ENCODE data around the gene ARHGEF16. TPM values are rescaled to one million over a fixed set of nuclear protein-coding genes. Genes with fewer than 3 reads are reported as not detected.

The ARHGEF16 gene
- total RNA-seq = under 1 TPM; 0.42 to 0.98 (median 0.69) TPM

DNA sequence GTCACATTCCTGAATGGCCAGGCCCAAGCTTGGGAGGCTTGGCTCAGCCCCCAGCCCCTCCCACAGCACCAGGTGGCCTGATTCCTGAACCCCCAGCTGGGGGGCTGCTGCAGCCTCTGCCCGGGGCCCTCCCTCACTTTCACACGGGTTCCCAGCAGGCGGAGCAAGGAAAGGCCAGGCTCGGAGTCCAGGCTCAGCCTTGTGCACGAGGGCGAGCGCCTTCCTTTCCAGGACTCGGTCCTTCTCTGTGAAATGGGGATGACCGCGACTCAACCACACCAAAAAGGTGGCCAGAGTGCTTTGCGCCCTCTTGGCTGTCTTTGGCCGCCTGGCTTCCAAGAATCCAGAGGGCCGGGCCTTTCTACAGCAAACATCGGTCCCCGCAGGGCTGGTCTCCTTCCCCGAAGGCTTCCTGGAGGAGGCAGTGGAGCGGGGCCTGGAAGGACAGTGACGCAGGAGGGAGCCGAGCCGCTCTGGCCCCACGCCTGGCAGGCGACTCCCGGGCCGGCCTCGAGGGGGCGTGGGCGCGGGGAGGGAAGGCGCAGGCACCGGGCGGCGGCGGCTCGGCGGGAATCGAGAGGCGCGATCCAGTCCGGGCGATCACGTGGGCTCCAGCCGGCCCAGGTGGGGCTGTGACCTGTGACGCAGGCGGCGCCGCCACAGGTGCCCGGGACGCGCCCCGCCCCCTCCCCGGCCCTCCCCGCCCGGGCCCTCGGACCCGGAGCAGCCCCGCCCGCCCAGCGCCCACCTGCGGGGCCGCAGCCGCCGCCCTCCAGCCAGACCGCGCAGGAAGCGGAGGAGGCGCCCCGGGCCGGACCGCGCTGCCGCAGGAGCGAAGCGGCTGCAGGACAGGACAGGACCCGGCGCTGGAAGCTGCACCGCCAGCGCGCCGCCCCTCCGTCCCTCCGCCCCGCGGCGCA lies at the start of gene ARHGEF16:
Gene ARHGEF16, plus strand, starts transcription at position 775 of the 920 bp plus-strand sequence. CDS start 8,420 bp downstream, outside the sequence.
- Histone ChIP-seq H3K27ac (replicated peaks in 1 of 4) (peak within 1 kb of the TSS in 3 of 4 donors; percentile 26 to 45 (median 28)), H3K4me3 (peak within 1 kb of the TSS; percentile 55 to 67 (median 58)), H3K27me3 (peaks cover 5 to 75% (median 37%) of the 10 kb centered on the region in 4 donors), H3K9me3 (no peaks in the 10 kb centered on the region), H3K4me1 (peaks cover 28 to 45% (median 41%) of the 10 kb centered on the region in 4 donors), H3K36me3 (no peaks in the 10 kb centered on the region)
- 25% methylated on average over 4 of the region's 84 CpGs for WGBS
- intact Hi-C loops (cut with DNase I) = no loop called here
- DNase-seq (ENCODE audit: extremely low spot score) = no peak
- TF ChIP-seq POLR2AphosphoS5 (IDR thresholded peaks at IDR 0.05) = no peak
- TF ChIP-seq POLR2A (IDR thresholded peaks at IDR 0.05; ENCODE audit: low read depth) = no peak
- TF ChIP-seq, protein P1, sequence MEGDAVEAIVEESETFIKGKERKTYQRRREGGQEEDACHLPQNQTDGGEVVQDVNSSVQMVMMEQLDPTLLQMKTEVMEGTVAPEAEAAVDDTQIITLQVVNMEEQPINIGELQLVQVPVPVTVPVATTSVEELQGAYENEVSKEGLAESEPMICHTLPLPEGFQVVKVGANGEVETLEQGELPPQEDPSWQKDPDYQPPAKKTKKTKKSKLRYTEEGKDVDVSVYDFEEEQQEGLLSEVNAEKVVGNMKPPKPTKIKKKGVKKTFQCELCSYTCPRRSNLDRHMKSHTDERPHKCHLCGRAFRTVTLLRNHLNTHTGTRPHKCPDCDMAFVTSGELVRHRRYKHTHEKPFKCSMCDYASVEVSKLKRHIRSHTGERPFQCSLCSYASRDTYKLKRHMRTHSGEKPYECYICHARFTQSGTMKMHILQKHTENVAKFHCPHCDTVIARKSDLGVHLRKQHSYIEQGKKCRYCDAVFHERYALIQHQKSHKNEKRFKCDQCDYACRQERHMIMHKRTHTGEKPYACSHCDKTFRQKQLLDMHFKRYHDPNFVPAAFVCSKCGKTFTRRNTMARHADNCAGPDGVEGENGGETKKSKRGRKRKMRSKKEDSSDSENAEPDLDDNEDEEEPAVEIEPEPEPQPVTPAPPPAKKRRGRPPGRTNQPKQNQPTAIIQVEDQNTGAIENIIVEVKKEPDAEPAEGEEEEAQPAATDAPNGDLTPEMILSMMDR (IDR thresholded peaks at IDR 0.05) = peak in 1 of 3 experiments; percentile 42

DNA sequence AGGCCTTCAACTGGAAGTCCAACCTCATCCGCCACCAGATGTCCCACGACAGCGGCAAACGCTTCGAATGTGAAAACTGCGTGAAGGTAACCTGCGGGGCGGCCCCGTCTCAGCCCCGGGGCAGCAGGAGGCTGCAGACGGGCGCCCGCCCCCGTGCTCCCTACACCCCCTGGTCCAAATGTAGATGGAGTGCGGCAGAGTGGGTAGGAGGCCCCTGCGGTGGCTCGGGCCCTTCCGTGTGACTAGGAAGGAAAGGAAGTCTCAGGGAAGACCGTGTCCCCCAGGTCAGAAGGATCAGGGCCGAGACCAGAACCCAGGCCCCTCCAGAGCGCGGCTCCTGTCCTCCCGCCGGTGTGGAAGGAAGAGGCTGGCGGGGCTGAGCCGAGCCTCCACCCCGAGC lies 49.7 kb upstream of the ARHGEF16 start:
- intact Hi-C loops (cut with DNase I) = no loop called here
- Histone ChIP-seq H3K36me3 (peaks cover 0 to 22% (median 0%) of the 10 kb centered on the region in 4 donors), H3K4me3 (no peak overlapping the region), H3K9me3 (no peaks in the 10 kb centered on the region), H3K27me3 (peaks cover 0 to 77% (median 0%) of the 10 kb centered on the region in 4 donors), H3K27ac (replicated peaks in 1 of 4) (no peak overlapping the region), H3K4me1 (peaks cover 12 to 19% (median 17%) of the 10 kb centered on the region in 4 donors)
- WGBS = 91% methylated on average over 27 of the region's 27 CpGs
- TF ChIP-seq POLR2AphosphoS5 (IDR thresholded peaks at IDR 0.05) (no peak), EP300 (IDR thresholded peaks at IDR 0.05) (no peak), POLR2A (IDR thresholded peaks at IDR 0.05; ENCODE audit: low read depth) (no peak)
- TF ChIP-seq, protein P1 (IDR thresholded peaks at IDR 0.05) = no peak
- no peak for DNase-seq (ENCODE audit: extremely low spot score)

- peaks cover 0 to 22% (median 0%) of the 10 kb centered on the region in 4 donors for H3K36me3 ChIP-seq
- peaks cover 12 to 25% (median 17%) of the 10 kb centered on the region in 4 donors for H3K4me1 ChIP-seq
- H3K4me3 ChIP-seq = no peak overlapping the region
- WGBS = 96% methylated on average over 19 of the region's 30 CpGs
- H3K9me3 ChIP-seq = no peaks in the 10 kb centered on the region
- peaks cover 0 to 74% (median 0%) of the 10 kb centered on the region in 4 donors for H3K27me3 ChIP-seq
- TF ChIP-seq EP300 (IDR thresholded peaks at IDR 0.05) (no peak), POLR2A (IDR thresholded peaks at IDR 0.05; ENCODE audit: low read depth) (no peak), POLR2AphosphoS5 (IDR thresholded peaks at IDR 0.05) (no peak)
- TF ChIP-seq, protein P1 (IDR thresholded peaks at IDR 0.05) = no peak
- intact Hi-C loops (cut with DNase I) = no loop called here
- DNase-seq (ENCODE audit: extremely low spot score) = no peak
- H3K27ac ChIP-seq (replicated peaks in 1 of 4) = no peak overlapping the region
Observed at GRCh38 chr1:3405491-3405890, 49.0 kb upstream of the ARHGEF16 start.

- Histone ChIP-seq H3K36me3 (peaks cover 0 to 22% (median 0%) of the 10 kb centered on the region in 4 donors), H3K27me3 (peaks cover 0 to 74% (median 0%) of the 10 kb centered on the region in 4 donors), H3K27ac (replicated peaks in 1 of 4) (no peak overlapping the region), H3K9me3 (no peaks in the 10 kb centered on the region), H3K4me3 (no peak overlapping the region), H3K4me1 (peaks cover 12 to 27% (median 17%) of the 10 kb centered on the region in 4 donors)
- no peak for DNase-seq (ENCODE audit: extremely low spot score)
- no peak for TF ChIP-seq EP300 (IDR thresholded peaks at IDR 0.05)
- TF ChIP-seq, protein P1 (IDR thresholded peaks at IDR 0.05) = no peak
- no peak for TF ChIP-seq POLR2AphosphoS5 (IDR thresholded peaks at IDR 0.05)
- no peak for TF ChIP-seq POLR2A (IDR thresholded peaks at IDR 0.05; ENCODE audit: low read depth)
- intact Hi-C loops (cut with DNase I) = no loop called here
- 87% methylated on average over 14 of the region's 17 CpGs for WGBS
Observed at GRCh38 chr1:3405974-3406867, 48.2 kb upstream of the ARHGEF16 start.
